GM18498 (cell line): ENCODE results near the gene BHLHA15.
A peak's percentile ranks its signal among the peaks of the same experiment; 100 is the strongest.

Experiments used
- ATAC-seq: cut with Tn5 transposase; IDR thresholded peaks from one replicate; pipeline ENCODE4 v1.9.1; 2021; ENCODE audit warnings: mild to moderate bottlenecking, moderate library complexity; ENCODE audit not compliant: unreplicated experiment

Gene BHLHA15

DNA sequence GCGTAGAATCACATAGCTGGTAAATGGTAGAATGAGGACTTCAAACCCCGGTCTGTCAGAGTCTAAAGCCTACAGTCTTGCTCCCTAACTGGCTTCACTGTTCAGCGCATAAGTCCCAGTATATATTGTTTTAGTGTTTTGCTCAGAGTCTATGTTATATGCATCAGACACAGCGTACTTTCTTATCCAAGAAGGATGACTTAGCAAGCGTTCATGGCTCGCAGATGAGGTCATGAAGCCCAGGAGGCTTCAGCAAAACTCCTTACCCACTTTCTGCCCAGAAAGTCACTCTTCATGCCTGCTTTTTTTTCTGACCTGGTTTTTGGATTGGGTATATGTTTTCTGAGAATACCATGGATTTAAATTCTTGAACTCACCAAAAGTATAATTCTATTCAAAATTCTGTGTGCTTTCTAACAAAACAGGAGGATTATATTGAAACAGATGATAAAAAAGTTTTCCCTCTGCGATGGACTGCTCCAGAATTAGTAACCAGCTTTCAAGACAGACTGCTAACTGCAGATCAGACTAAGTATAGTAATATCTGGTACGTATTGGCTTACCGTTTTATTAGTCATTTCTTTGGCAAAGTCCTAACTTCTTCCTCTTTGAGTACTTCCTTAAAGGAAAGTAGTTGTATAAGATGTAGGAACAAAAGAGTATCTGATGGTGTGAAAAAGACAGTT, 24.6 kb upstream of the BHLHA15 start:
- no peak for ATAC-seq

DNA sequence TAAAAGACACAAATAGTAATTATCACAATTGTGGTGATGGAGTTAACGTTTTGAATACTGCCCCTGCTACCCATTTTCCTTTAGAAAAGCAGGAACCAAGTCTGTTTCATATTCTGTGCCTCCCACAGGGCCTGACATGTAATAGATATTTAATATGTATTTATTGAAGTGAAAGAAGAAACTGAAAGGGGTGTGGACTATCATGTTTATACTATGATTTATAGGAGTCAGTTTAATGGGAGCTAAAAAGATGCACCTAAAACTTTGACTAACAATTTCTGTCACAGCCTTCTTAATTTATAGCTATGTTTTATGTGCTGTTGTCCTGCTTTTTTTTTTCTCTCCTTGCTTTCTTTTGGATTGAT, 24.1 kb upstream of the BHLHA15 start:
- no peak for ATAC-seq

DNA sequence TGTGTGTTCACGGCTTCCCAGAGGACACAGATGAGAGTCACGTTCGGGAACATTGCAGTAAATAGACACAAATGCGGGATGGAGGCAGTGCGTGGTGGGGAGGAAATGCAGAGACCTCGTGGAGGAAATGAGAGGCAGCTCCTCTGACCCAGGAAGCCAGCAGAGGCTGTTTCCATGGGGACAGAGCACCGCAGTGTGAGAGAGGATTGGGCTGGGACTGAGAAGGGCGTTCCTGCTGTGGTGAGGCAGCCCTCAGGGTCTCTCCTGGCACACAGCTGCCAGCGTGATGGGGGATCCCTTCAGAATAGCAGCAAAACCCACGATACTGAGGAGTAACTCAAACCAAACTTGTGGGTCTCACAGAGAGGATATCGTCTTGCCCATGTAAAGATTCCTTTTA, 21.7 kb upstream of the BHLHA15 start:
- no peak for ATAC-seq

DNA sequence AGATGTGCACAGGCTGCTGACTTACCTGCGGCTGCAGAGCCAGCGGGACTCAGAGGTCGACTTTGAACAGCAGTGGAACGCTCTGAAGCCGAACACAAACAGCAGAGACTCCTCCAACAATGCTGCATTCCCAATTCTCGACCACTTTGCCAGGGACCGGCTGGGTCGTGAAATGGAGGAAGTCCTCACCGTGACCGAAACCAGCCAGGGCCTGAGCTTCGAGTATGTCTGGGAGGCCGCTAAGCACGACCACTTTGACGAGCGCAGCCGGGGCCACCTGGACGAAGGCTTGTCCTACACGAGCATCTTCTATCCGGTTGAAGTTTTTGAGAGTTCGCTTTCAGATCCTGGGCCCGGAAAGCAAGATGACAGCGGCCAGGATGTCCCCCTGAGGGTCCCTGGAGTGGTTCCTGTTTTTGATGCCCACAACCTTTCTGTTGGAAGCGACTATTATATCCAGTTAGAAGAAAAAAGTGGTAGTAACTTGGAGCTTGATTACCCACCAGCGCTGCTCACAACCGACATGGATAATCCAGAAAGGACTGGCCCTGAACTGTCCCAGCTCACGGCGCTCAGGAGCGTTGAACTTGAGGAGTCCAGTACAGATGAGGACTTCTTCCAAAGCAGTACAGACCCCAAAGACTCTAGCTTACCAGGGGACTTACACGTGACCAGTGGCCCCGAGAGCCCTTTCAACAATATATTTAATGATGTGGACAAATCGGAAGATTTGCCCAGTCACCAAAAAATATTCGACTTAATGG, 19.4 kb upstream of the BHLHA15 start:
- no peak for ATAC-seq

DNA sequence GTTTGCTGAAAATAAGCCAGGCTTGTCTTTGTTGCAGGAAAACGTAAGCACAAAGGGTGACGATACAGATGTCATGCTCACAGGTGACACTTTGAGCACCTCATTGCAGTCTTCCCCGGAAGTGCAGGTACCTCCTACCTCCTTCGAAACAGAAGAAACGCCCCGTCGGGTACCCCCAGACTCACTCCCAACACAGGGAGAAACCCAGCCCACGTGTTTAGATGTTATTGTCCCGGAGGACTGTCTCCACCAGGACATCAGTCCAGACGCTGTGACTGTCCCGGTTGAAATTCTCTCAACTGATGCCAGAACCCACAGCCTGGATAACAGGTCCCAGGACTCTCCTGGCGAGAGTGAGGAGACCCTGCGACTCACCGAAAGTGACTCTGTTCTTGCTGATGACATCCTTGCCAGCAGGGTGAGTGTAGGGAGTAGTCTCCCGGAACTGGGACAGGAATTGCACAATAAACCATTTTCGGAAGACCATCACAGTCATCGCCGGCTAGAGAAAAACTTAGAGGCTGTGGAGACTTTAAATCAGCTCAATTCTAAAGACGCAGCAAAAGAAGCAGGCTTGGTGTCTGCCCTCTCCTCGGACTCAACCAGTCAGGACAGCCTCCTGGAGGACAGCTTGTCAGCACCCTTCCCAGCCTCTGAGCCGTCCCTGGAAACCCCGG, 18.3 kb upstream of the BHLHA15 start:
- ATAC-seq: no peak

DNA sequence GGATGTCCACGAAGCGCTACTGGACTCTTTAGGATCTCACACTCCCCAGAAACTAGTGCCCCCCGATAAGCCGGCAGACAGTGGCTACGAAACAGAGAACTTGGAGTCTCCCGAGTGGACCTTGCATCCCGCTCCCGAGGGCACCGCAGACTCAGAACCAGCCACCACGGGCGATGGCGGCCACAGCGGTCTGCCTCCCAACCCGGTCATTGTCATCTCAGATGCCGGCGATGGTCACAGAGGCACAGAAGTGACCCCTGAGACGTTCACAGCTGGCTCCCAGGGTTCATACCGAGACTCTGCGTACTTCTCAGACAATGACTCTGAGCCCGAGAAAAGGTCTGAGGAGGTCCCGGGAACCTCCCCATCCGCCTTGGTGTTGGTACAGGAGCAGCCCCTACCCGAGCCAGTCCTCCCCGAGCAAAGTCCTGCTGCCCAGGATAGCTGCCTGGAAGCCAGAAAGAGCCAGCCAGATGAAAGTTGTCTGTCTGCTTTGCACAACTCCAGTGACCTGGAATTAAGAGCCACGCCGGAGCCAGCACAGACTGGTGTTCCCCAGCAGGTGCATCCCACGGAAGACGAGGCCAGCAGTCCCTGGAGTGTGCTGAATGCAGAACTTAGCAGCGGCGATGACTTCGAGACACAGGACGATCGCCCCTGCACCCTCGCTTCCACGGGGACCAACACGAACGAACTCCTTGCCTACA, 17.6 kb upstream of the BHLHA15 start:
- no peak for ATAC-seq

DNA sequence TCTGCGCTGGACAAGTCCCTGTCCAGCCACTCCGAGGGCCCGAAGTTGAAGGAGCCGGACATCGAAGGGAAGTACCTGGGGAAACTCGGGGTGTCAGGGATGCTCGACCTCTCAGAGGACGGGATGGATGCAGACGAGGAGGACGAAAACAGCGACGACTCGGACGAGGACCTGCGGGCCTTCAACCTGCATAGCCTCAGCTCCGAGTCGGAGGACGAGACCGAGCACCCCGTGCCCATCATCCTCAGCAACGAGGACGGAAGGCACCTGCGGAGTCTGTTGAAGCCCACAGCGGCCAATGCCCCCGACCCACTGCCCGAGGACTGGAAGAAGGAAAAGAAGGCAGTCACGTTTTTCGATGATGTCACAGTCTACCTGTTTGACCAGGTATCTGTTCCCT, 17.1 kb upstream of the BHLHA15 start:
- no peak for ATAC-seq

DNA sequence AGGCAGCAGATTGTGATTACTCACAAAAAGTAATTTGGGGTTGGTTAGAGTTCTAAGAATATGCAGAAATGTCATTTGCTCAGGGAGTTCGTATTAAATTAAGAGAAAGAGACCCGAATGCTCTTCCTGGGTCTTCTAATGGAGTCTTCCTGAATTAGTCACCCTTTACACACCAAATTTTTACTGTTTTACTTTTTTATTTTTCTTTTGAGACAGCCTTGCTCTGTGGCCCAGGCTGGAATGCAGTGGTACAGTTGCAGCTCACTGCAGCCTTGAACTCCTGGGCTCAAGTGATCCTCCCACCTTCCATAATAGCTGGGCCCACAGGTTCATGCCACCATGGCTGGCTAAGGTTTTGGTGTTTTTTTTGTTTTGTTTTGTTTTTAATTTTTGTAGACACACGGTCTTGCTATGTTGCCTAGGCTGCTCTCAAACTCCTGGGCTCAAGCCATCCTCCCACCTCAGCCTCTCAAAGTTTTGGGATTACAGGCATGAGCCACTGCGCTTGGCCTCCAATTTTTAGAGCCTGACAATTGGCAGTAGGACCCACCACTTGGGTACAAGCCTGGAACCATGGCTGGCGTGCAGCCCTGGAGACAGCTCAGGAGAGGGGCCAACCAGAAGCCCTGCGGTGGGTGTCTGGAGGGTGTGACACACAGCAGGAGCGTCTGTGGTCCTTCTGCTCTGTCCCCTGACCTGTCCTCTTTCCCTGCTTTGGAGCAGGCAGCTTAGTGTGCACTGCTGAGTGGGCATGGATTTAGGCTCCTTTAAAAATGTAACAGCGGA, 16.4 kb upstream of the BHLHA15 start:
- ATAC-seq: no peak

DNA sequence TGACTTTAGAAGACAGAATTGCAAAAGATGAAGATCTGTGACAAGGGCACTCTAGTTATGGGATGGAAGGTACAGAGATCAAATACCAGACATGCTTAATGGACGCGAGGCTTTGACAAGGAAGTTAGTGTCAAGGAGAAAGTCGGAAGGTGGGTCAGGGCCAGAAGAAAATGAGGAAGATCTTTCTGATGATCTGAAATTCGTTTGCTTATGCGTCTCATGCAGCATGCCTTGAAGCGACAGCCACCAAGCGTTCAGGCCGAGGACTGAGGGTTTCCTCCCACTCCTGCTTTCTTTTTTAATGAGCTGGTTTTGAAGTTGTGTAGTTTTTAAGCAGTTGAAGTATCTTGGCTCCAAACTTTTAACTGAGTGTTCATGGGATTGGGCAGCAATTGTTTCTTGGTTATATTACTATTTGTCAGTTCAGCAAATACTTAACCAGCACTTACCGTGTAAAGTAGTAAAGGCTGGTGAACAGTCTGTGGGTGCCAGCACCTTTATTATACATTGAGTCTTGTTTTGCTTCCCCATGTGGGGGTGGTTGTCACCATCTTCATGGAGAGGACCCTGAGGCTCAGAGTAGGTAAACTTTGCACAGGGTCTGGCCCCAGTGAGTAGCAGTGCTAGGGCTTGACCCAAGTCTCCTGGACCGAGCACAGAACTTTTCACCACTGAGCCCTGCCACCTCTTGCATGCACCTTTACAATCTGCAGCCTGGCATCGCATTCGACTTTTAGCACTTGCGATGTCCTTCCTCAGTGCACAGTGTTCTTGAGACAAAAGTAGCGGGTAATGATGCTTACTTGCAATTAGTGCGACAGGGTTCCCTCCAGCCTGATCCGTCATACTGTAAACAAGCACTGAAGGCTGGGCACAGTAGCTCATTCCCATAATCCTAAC, 14.3 kb upstream of the BHLHA15 start:
- ATAC-seq: no peak

DNA sequence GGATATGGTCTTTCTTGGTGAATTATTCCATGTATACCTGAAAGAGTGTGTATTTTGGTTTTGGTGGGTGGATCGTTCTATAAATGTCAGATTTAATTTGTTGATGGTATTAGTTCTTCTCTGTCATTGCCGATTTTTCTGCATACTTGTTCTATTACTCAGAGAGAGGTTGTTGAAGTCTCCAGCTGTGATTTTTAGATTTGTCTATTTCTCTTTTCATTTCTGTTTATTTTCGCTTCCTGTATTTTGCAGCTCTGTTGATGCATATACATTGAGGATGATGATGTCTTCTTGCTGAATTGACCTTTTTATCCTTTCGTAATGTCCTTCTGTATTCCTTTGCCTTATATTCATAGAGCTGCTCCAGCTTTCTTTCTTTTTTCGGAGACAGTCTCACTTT, 12.1 kb upstream of the BHLHA15 start:
- no peak for ATAC-seq

DNA sequence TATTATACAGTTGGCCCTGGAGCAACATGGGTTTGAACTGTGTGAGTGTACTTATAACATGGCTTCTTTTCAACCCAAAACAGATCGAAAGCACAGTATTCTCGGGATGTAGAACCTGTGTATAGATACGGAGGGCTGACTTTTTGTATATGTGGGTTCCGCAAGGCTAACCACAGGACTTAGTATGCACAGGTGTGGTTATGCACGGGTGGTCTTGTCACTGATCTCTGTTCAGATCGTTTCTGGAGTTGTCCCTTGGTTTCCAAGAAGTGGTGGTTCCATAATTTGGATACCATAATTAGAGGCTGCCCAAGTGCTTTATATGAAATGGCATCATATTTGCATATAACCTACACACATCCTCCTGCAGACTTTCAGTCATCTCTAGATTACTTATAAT, 10.9 kb upstream of the BHLHA15 start:
- ATAC-seq: peak; percentile 42

DNA sequence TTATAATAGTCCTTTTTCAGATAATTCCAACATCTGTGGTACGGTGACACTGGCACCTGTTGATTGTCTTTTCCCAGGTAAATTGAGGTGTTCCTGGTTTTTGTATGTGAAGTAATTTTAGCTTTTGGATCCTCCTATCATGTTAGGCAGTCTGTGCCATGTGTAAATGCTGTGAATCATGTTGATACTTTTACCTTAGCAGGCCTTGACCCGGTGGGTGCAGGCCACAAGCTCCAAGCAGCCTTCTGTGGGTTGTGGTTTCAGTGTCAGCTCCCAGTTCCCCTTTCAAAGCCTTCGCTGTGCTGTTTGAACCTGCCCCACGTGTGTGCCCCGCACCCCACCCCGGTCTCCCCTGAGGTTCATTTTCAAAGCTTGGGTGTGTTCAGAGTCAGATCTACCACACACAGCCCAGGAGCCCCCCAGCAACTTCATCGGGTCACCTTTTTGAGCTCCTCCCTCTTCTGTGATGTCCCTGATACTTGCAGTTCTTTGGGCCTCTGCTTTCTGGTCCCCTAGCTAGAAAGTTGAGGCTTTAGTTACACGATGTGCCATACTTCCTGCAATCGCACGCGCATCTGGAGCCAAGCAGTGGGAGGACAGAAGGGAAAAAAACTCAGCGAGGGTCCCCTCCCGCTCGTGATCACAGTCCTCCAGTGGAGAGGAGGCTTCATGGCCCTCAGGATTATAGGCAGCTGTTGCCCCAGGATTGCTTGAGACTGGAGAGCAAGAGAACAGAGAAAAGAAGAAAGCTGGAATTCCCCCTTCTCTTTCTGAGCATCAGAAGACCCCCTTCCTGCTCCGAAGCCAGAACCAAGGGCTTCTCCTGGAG, 8.7 kb upstream of the BHLHA15 start:
- peak; percentile 90 for ATAC-seq

DNA sequence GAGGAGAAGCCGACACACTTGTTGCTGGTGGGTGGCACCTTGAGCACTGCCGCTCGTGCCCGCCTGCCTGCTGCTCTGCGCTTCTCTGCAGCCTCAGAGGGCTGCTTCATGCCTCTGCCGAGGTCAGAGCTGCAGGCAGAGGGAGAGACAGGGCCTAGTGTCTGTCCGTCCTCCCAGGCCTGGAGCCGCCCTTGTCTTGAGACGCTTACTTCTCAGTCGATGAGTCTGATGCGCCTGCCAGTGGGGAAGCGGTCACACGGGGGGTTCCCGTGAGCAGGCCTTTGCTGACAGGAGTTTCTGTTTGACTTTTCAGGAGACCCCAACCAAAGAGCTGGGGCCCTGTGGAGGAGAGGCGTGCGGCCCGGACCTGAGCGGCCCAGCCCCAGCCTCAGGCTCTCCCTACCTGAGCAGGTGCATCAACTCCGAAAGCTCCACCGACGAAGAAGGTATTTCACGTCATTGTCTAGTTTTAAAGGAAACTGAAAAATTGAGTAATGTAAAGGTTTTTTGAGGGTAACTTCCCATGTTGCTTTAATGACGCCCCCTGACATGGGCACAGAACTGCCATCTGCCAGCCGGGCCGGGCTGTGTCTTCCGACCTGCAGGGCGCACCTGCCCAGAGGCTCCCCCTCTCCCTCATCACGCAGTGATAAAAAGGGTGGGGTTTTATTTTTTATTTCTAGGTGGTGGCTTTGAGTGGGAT, 7.8 kb upstream of the BHLHA15 start:
- peak; percentile 33 for ATAC-seq

DNA sequence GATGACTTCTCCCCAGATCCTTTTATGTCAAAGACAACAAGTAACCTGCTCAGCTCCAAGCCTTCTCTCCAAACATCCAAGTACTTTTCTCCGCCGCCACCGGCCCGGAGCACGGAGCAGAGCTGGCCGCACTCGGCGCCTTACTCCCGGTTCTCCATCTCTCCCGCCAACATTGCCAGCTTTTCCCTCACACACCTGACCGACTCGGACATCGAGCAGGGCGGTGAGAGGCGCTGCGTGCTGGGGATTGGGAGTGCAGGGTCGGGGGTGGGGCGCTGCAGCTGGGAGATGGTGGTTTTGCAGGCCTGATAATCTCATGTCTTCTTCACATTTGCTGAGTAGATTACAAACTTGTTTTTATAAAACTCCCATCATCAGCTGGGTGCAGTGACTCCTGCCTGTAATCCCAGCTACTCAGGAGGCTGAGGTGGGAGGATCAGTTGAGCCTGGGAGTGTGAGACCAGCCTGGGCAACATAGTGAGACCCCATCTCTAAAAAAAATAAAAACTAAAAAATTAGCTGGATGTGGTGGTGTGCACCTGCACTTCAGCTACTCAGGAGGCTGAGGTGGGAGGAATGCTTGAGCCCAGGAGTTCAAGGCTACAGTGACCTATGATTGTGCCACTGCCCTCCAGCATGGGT, 7.2 kb upstream of the BHLHA15 start:
- ATAC-seq: no peak

DNA sequence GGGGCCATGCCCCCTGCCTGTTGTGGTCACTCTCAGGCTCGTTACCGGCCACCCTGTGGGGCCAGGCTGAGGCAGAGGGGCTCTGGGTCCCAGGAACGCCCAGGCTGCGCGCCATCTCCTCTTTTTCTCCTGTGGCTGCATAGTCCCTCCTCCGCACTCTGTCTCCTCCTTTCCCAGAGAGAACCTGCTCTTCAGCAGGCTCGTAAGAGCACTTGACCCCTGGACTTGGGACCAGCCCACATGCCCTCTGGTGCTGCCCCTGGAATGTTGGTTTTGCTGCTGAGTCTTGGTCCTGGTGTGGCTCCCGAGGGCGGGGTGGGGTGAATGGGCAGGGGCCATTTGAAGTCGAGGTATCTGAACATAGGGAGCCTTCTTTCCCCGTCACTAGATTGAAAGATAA, 6.6 kb upstream of the BHLHA15 start:
- no peak for ATAC-seq

DNA sequence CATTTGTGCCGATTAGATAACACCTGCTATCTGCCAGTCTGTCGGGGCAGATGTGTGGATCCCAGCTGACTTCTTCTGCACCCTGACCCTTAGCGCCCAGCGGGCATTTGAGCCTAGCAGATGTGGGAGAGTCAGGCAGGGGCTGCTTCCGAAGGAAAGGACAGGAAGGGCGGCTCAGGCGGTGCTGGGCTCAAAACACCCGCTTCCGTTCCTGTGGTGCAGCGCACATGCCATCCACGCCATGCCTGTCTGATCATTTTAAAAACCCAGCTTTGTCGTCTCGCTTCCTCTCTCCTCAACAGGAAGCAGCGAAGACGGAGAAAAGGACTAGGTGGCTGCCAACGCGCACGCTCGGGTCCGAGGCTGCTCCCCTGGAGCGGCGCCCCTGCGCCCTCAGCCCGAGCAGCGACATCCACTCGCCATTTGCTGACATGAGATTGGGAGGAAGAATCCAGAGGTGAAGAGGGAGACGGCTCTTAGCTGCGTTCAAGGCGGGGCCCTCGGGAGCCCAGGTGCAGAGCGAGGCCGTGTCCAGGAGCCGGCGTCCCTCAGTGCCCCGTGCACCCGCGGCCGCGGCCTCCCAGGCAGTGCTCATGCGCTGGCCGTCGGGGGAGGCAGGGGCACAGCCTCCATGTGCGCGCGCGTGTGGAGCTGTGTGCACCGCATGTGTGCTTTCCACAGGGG, 5.9 kb upstream of the BHLHA15 start:
- ATAC-seq: no peak
